ENCODE measurements around the gene VGLL3.
A peak's percentile ranks its signal among the peaks of the same experiment; 100 is the strongest.

VGLL3 gene

GRCh38 chr3:86973440-86973839, 17.5 kb downstream of the VGLL3 start:
- no peak for DNase-seq (ENCODE audit: low read depth in 1 of 2, low spot score in 1 of 2)
- TF ChIP-seq POLR2AphosphoS5 (IDR thresholded peaks at IDR 0.05; ENCODE audit: low read depth) (no peak), REST (IDR thresholded peaks at IDR 0.05; ENCODE audit: insufficient replicate concordance, low read depth) (no peak), GABPA (IDR thresholded peaks at IDR 0.05; ENCODE audit: low read depth) (no peak), SPI1 (IDR thresholded peaks at IDR 0.05; ENCODE audit: borderline replicate concordance, low read depth) (no peak)
- TF ChIP-seq, protein P1, sequence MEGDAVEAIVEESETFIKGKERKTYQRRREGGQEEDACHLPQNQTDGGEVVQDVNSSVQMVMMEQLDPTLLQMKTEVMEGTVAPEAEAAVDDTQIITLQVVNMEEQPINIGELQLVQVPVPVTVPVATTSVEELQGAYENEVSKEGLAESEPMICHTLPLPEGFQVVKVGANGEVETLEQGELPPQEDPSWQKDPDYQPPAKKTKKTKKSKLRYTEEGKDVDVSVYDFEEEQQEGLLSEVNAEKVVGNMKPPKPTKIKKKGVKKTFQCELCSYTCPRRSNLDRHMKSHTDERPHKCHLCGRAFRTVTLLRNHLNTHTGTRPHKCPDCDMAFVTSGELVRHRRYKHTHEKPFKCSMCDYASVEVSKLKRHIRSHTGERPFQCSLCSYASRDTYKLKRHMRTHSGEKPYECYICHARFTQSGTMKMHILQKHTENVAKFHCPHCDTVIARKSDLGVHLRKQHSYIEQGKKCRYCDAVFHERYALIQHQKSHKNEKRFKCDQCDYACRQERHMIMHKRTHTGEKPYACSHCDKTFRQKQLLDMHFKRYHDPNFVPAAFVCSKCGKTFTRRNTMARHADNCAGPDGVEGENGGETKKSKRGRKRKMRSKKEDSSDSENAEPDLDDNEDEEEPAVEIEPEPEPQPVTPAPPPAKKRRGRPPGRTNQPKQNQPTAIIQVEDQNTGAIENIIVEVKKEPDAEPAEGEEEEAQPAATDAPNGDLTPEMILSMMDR (IDR thresholded peaks at IDR 0.05; ENCODE audit: insufficient read depth, low read length) = no peak
- Histone ChIP-seq H3K27ac (replicated peaks) (no peak overlapping the region), H3K27me3 (ENCODE audit: insufficient read depth, poor library complexity, severe bottlenecking) (peaks cover 2% of the 10 kb centered on the region), H3K4me3 (replicated peaks; ENCODE audit: insufficient read depth, low read length) (no peak overlapping the region)

- H3K4me3 ChIP-seq (replicated peaks; ENCODE audit: insufficient read depth, low read length) = no peak overlapping the region
- H3K27me3 ChIP-seq (ENCODE audit: insufficient read depth, poor library complexity, severe bottlenecking) = no peaks in the 10 kb centered on the region
- no peak for TF ChIP-seq POLR2AphosphoS5 (IDR thresholded peaks at IDR 0.05; ENCODE audit: low read depth)
- no peak for TF ChIP-seq GABPA (IDR thresholded peaks at IDR 0.05; ENCODE audit: low read depth)
- TF ChIP-seq, protein P1 (IDR thresholded peaks at IDR 0.05; ENCODE audit: insufficient read depth, low read length) = peak; percentile 65
- no peak for TF ChIP-seq REST (IDR thresholded peaks at IDR 0.05; ENCODE audit: insufficient replicate concordance, low read depth)
- no peak overlapping the region for H3K27ac ChIP-seq (replicated peaks)
- peak; percentile 27 to 33 for DNase-seq (ENCODE audit: low read depth in 1 of 2, low spot score in 1 of 2)
Measured at GRCh38 chr3:86969500-86970189, 21.3 kb downstream of the VGLL3 start.

DNA sequence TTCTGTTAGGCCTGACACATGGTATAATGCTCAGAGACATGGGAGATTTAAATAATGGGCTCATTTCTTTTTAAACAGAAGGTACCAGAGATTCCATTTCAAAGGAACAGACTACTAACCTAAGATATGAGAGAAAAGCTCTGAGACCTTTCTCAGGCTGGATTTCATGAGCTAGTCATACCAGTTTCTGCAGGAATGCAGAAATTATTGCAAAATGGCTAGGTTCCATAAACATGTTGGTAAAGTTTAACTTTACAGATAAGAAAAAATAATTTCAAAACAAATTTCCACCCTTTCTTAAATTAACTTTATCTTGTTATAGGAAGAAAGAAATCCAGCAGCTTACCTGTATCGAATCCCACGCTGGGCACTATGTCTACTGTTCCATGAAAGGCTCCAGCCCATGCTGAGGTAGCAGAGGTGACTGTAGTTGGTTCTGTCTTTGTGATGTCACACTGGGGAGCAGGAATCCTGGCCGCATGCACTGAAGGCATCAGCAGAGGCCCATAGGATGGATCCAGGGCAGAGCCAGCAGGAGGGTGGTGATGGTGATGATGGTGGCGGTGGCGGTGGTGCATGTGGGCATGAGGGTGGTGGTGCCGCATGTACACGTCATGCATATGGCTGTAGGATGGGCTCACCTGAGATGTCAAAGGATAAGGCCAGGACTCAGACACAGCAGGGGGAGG, 22.6 kb downstream of the VGLL3 start:
- no peak for TF ChIP-seq GABPA (IDR thresholded peaks at IDR 0.05; ENCODE audit: low read depth)
- TF ChIP-seq, protein P1 (IDR thresholded peaks at IDR 0.05; ENCODE audit: insufficient read depth, low read length) = no peak
- no peak for TF ChIP-seq REST (IDR thresholded peaks at IDR 0.05; ENCODE audit: insufficient replicate concordance, low read depth)
- no peak for TF ChIP-seq POLR2AphosphoS5 (IDR thresholded peaks at IDR 0.05; ENCODE audit: low read depth)
- no peak for TF ChIP-seq SPI1 (IDR thresholded peaks at IDR 0.05; ENCODE audit: borderline replicate concordance, low read depth)
- H3K27ac ChIP-seq (replicated peaks) = no peak overlapping the region
- no peak for DNase-seq (ENCODE audit: low read depth in 1 of 2, low spot score in 1 of 2)

More for the DNA sequence above, 22.6 kb downstream of the VGLL3 start:
- no peak overlapping the region for H3K4me3 ChIP-seq (replicated peaks; ENCODE audit: insufficient read depth, low read length)
- H3K27me3 ChIP-seq (ENCODE audit: insufficient read depth, poor library complexity, severe bottlenecking) = no peaks in the 10 kb centered on the region

All from HL-60 (cell line).